Natural killer cell (primary cell): ENCODE measurements around the gene ATP6V0E2. TPM values are rescaled to one million over a fixed set of nuclear protein-coding genes. Genes with fewer than 3 reads are reported as not detected.

ENCODE experiments used
- ATAC-seq, 3 donors: fragments of 150-1000 bp in 2 of 3; fragments of 200-7000 bp in 1 of 3; cut with Tn5 transposase; 1 replicate in 1 of 3; 2 replicates in 2 of 3; pipeline ENCODE4 v1.10.0; 2021; ENCODE audit warnings: mild to moderate bottlenecking in 2 of 3, moderate library complexity in 2 of 3
- DNase-seq, 2 donors: peaks; one replicate each; pipeline versions ENCODE4 v3.0.0 to v3.0.0-alpha.2; 2013 to 2021; ENCODE audit warnings: mixed read lengths in 1 of 2
- H3K27ac ChIP-seq: one replicate; pipeline ENCODE4 v1.5.1; 2013; ENCODE audit warnings: mild to moderate bottlenecking, low read length
- H3K27me3 ChIP-seq: one replicate; pipeline ENCODE4 v1.6.1; 2013; ENCODE audit warnings: low read length; ENCODE audit not compliant: control insufficient read depth, insufficient read depth
- H3K36me3 ChIP-seq: one replicate; pipeline ENCODE4 v1.6.1; 2013; ENCODE audit warnings: low read length; ENCODE audit not compliant: control insufficient read depth, insufficient read depth
- H3K4me1 ChIP-seq: one replicate; pipeline ENCODE4 v1.6.1; 2013; ENCODE audit warnings: low read length; ENCODE audit not compliant: control insufficient read depth, insufficient read depth
- H3K4me3 ChIP-seq: one replicate; pipeline ENCODE4 v1.5.1; 2013; ENCODE audit warnings: low read length
- H3K9me3 ChIP-seq: one replicate; pipeline ENCODE4 v1.6.1; 2013; ENCODE audit warnings: low read length; ENCODE audit not compliant: control insufficient read depth, insufficient read depth
- H3K27ac Mint-ChIP-seq, 2 donors: one replicate each; pipeline ENCODE4 v1.8.0; 2022; ENCODE audit warnings: mild to moderate bottlenecking in 2 of 2, mixed read lengths in 2 of 2, moderate library complexity in 1 of 2
- H3K27me3 Mint-ChIP-seq, 2 donors: one replicate each; pipeline ENCODE4 v1.8.0; 2022; ENCODE audit warnings: low read depth in 2 of 2, mixed read lengths in 2 of 2
- H3K36me3 Mint-ChIP-seq: one replicate; pipeline ENCODE4 v1.8.0; 2022; ENCODE audit warnings: mixed read lengths
- H3K4me1 Mint-ChIP-seq, 2 donors: one replicate each; pipeline ENCODE4 v1.8.0; 2022; ENCODE audit warnings: mixed read lengths in 2 of 2
- H3K4me3 Mint-ChIP-seq: one replicate; pipeline ENCODE4 v1.8.0; 2022; ENCODE audit warnings: mild to moderate bottlenecking, moderate library complexity, mixed read lengths
- H3K9me3 Mint-ChIP-seq, 2 donors: one replicate each; pipeline ENCODE4 v1.8.0; 2022; ENCODE audit warnings: mixed read lengths in 2 of 2
- WGBS: methylation state at CpG from one replicate; pipeline ENCODE4 v1.1.7; 2013; ENCODE audit warnings: missing lambda C conversion rate; ENCODE audit not compliant: insufficient coverage; 5-methylcytosine and 5-hydroxymethylcytosine counted together
- intact Hi-C: fragments of 100-400 bp; cut with micrococcal nuclease; formaldehyde crosslinking; loops from one replicate; pipeline ENCODE4 v1.14.2; 2022
- total RNA-seq, 4 donors: library from RNA; stranded (reverse); fragments of 120-200 nt in 1 of 4; gene quantifications; one replicate each; pipeline versions ENCODE4 v1.2.3 to v1.2.4, GENCODE V29; 2013 to 2022
- TF ChIP-seq, protein P1 (sequence below): fragments of 200-600 bp; IDR thresholded peaks from one replicate; pipeline ENCODE4 v1.8.0; 2022; ENCODE audit warnings: antibody characterized with exemption

Gene ATP6V0E2
- total RNA-seq, 3 donors from 2014 or later (not counting 1 experiment from before 2014, with no cell fraction given) = 23.2 to 39.4 (median 34.9) TPM

- no peaks in the 10 kb centered on the region for H3K4me1 ChIP-seq
- H3K27me3 Mint-ChIP-seq = no peaks in the 10 kb centered on the region
- H3K4me3 Mint-ChIP-seq = no peak overlapping the region
- H3K27ac ChIP-seq = no peak overlapping the region
- ATAC-seq = no peak
- TF ChIP-seq, protein P1, sequence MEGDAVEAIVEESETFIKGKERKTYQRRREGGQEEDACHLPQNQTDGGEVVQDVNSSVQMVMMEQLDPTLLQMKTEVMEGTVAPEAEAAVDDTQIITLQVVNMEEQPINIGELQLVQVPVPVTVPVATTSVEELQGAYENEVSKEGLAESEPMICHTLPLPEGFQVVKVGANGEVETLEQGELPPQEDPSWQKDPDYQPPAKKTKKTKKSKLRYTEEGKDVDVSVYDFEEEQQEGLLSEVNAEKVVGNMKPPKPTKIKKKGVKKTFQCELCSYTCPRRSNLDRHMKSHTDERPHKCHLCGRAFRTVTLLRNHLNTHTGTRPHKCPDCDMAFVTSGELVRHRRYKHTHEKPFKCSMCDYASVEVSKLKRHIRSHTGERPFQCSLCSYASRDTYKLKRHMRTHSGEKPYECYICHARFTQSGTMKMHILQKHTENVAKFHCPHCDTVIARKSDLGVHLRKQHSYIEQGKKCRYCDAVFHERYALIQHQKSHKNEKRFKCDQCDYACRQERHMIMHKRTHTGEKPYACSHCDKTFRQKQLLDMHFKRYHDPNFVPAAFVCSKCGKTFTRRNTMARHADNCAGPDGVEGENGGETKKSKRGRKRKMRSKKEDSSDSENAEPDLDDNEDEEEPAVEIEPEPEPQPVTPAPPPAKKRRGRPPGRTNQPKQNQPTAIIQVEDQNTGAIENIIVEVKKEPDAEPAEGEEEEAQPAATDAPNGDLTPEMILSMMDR = no peak
- H3K4me1 Mint-ChIP-seq = no peaks in the 10 kb centered on the region
- 89% methylated on average over 19 of the region's 19 CpGs for WGBS
- no peaks in the 10 kb centered on the region for H3K9me3 Mint-ChIP-seq
- H3K27me3 ChIP-seq = no peaks in the 10 kb centered on the region
- intact Hi-C loops = no loop called here
- DNase-seq = no peak
- H3K27ac Mint-ChIP-seq = no peak overlapping the region
- H3K36me3 ChIP-seq = no peaks in the 10 kb centered on the region
- no peak overlapping the region for H3K4me3 ChIP-seq
- H3K9me3 ChIP-seq = no peaks in the 10 kb centered on the region
- no peaks in the 10 kb centered on the region for H3K36me3 Mint-ChIP-seq
Measured at GRCh38 chr7:149825567-149826343, 48.0 kb upstream of the ATP6V0E2 start.

GRCh38 chr7:149826344-149827088, 47.3 kb upstream of the ATP6V0E2 start:
- Mint-ChIP-seq H3K4me1 (no peaks in the 10 kb centered on the region), H3K36me3 (no peaks in the 10 kb centered on the region), H3K9me3 (no peaks in the 10 kb centered on the region), H3K27me3 (peaks cover 0 to 2% of the 10 kb centered on the region in 2 donors), H3K27ac (no peak overlapping the region), H3K4me3 (no peak overlapping the region)
- H3K4me1 ChIP-seq = no peaks in the 10 kb centered on the region
- 75% methylated on average over 11 of the region's 12 CpGs for WGBS
- H3K9me3 ChIP-seq = no peaks in the 10 kb centered on the region
- ATAC-seq (no peak), DNase-seq (no peak)
- TF ChIP-seq, protein P1 = no peak
- H3K27ac ChIP-seq = no peak overlapping the region
- intact Hi-C loops = no loop called here
- H3K4me3 ChIP-seq = no peak overlapping the region
- H3K36me3 ChIP-seq = no peaks in the 10 kb centered on the region
- H3K27me3 ChIP-seq = no peaks in the 10 kb centered on the region

DNA sequence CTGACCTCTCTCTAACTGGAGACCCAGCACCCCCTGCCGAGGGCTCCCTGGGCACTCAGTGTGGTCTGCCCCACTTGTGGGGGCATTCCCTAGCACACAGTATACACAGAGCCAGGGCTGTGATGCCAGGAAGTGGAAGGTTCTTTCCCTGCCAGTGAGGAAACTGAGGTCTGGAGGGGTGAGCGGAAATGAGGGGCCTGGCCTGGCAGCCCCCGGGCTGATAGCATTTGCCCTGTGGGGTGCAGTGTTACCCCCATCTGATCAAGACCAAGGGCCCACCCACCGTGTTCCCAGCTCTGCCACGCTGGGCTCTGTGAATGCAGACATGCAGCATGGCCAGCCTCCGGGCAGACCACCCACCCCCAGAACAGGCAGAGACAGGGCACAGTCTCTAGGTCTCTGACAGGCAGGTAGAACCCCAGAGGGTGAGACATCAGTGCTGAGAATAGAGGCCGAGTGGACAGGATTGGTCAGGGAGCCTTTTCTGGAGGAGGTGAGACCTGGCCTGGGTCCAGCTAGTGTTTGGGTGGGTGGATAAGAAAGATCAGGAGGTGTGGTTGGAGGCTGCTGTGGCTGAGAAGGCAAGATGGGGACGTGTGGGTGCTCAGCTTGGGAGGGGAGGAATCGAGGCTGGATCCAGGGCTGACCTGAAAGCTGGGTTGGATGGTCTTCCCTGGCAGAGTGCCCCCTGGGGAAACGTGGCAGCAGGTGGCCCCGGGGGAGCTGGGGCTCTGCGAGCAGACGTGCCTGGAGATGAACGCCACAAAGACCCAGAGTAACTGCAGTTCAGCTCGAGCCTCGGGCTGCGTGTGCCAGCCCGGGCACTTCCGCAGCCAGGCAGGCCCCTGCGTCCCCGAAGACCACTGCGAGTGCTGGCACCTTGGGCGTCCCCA, 46.4 kb upstream of the ATP6V0E2 start:
- no peaks in the 10 kb centered on the region for H3K9me3 ChIP-seq
- peaks cover 4 to 7% of the 10 kb centered on the region in 2 donors for H3K27me3 Mint-ChIP-seq
- WGBS = 81% methylated on average over 23 of the region's 23 CpGs
- no peak overlapping the region for H3K4me3 ChIP-seq
- H3K4me1 Mint-ChIP-seq = no peaks in the 10 kb centered on the region
- DNase-seq (no peak), ATAC-seq (no peak)
- no peak overlapping the region for H3K27ac ChIP-seq
- H3K4me1 ChIP-seq = no peaks in the 10 kb centered on the region
- H3K36me3 ChIP-seq = no peaks in the 10 kb centered on the region
- no peaks in the 10 kb centered on the region for H3K9me3 Mint-ChIP-seq
- intact Hi-C loops = no loop called here
- no peaks in the 10 kb centered on the region for H3K27me3 ChIP-seq
- no peak overlapping the region for H3K27ac Mint-ChIP-seq
- no peak overlapping the region for H3K4me3 Mint-ChIP-seq
- no peaks in the 10 kb centered on the region for H3K36me3 Mint-ChIP-seq
- TF ChIP-seq, protein P1 = no peak
